Stimulated activated CD8-positive, alpha-beta memory T cell treated with anti-CD3 and anti-CD28 coated beads, Interleukin-7, amount 100 ng/mL, for 48 hours (primary cell): ENCODE data around the gene RIN3.

Experiments
- DNase-seq, 2 donors: peaks; one replicate each; pipeline ENCODE4 v3.0.0-alpha.2; 2020; ENCODE audit warnings: low read depth in 1 of 2; ENCODE audit errors: extremely low read depth in 1 of 2

Gene RIN3

DNA sequence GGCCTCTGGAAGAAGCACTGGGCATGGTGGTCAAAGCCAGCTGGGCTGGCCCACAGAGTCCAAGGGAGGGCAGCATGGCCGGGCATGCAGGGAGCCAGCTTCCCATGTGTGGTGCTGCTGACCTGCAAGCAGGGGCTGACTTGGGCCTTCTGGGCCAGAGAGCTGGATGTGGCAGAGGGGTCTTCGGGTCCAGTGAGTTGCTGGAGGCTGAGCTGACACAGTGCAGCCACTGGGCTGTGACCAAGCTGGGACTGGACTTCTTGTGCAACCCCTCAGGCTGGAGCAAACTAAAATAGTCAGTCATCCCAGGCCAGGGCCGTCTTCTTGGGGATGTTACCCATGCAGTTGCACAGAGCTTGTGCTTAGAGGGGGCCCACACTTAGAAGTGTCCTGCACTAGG lies 7.3 kb upstream of the RIN3 start:
- no peak for DNase-seq

DNA sequence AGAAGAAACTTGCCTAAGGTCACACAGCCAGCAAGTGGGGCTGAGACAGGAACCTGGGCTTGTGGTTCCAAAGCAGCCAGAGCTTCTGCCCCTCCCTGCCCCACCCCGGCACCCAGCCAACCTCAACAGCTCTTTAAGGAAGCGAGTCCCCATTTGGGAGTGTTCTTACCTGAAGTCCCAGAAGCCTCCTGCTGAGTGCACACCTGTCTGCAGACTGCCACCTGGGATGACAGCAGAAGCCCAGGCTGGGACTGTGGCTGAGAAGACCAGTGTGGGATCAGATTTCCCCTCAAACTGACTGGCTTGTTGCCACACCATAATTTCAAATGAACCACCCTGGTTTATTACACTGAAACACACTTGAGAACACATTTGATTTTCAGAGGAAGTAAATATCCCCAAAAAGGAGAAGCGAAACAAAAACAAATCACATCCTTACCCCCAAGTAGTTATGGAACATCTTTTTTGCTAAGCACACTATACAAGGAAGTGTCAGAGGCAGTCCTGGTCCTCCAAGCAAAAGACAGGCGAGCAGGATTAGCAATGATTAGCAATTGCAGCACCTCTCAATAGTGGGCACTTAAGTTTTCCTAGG lies 6.3 kb upstream of the RIN3 start:
- no peak for DNase-seq

GRCh38 chr14:92510972-92511371 lies 2.6 kb upstream of the RIN3 start:
- DNase-seq = no peak

GRCh38 chr14:92511453-92512238 lies 1.9 kb upstream of the RIN3 start:
- no peak for DNase-seq

GRCh38 chr14:92512807-92513203 lies 776 bp upstream of the RIN3 start:
- DNase-seq = no peak

DNA sequence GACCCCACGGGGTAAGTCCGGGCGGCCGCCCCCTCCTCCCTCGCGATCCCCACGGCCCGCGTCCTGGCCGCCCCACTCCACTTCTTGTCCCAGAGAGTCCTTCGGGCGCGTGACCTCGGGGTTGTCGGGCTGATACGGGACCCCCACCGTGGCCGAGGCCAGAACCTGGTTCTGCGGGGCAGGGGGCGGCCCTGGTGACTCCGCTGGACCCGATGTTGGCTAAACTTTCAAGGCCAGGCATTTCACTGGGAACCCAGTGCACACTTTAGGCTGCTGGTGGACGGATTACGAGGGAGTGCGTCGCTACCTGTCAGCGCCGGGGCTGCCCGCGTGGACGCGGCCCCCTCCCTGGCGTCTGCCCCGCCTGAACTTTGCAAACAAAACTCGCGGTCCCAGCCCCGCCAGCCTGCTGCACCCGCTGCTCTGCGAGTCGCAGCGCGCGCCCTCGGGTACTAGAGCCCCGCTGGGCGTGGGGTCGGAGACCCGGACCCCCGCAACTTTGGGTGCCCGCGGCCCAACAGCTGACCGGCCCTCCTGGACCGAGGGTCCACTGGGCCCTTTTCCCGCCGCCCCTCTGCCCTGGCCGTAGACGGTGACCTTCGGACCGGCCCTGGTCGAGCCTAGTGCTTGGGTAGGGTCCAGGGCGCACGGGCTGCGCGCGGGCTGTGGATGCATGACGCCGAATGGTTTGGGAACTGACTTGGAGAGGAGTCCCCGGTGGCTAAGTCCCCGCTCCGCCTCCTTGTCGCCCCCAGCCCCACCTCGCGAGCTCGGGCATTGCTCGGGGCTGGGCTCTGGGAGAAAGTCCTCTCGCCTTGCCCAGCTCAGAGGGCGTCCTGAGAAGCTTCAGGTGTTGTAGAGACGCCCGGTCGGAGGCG lies 624 bp downstream of the RIN3 start:
- no peak for DNase-seq

GRCh38 chr14:92514844-92515514 lies 1.4 kb downstream of the RIN3 start:
- DNase-seq = no peak

DNA sequence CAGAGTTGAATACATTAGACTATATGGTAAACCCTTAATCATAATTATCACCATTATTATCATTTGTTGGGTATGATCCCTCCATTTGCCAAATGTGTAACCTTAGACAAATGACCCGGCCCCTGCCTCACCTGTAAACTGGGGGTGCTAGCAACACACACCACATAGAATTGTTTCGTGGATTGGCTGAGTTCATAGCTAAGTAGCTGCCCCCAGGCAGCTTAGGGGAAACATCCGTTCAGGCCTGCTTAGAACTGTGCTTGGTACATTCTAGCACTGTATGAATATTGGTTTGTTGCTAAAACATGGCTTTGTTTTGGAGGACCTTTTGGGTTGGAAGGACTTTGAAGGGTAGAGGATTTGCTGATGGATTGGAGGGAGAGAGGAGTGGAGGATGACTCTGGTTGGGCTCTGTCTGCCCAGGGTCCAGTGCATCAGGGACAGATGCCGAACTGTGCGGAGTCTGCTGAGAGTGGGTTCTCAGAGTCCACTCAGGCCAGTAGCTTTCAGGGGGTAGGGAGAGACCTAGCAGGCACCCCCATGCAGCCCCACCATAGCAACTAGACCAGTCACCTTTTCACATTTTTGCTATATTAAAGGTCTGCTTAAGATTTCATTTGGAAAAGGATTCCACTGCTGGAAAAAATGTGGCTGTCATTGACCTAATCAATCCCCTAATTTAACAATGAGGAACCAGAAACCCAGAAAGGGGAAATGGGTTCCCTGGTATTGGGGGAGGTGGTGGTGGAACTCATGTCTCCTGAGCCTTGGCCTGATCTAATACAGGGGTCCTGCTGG lies 2.2 kb downstream of the RIN3 start:
- no peak for DNase-seq

DNA sequence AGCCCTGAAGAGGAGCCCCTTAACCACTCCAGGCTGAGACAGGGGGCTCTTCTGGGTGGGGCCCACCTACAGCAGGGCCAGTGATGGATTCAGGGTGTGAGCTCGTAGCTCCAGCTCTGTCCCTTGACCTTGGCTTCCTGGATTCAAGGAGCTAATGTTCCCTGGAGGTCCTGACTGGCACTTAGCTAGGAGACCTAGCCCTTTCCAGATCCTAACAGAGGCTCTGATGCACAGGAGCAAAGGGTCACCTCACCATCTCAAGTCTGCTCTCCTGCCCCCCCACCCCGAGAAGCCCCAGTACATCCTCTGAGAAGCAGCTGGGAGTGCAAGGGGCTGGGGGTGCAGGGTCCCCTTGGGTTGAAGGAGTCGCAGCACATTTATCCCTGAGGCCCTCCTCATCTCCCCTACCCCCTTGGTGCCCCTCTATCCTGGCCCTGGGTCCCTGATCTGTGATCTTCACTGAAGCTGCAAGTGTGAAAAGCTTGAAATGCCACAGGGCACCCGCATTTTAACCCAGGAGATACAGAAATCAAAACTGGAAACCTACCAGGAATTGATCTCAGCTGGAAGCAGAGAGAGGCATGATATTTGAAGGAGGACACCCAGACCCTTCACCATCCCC lies 2.9 kb downstream of the RIN3 start:
- no peak for DNase-seq

DNA sequence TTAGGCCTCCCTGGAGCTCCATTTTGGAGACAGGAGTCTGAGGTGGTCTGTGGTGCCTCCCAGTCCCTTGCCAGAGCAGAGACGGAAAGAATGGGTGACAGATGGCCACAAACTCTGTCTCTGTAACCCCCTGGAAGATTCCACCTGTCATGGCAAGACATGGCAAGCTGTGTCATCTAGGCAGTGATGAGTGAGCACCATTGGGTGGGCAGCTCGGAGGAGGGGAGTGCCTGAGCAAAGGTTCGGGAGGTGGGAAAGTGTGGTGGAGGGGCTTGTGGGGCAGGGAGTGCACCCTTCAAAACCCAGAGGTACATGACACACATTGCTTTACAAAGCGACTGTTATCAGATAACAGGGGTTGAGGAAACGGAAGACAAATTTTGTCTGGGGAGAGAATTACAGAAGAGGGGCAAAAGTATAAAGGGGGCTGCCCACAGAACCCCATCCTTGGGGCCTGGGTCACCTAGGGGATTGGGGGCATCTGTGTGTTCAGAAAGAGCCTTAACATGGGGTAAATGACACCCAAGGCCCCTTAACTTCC lies 3.5 kb downstream of the RIN3 start:
- peak in 1 of 2 donors; percentile 57 for DNase-seq

- DNase-seq = no peak
These were observed 4.2 kb downstream of the RIN3 start for GRCh38 chr14:92517761-92518160.

- DNase-seq = no peak
These were observed 5.9 kb downstream of the RIN3 start for GRCh38 chr14:92519246-92520101.

- DNase-seq = no peak
These were observed 6.8 kb downstream of the RIN3 start for GRCh38 chr14:92520102-92521057.

- no peak for DNase-seq
These were observed 7.5 kb downstream of the RIN3 start for GRCh38 chr14:92521058-92521415.

DNA sequence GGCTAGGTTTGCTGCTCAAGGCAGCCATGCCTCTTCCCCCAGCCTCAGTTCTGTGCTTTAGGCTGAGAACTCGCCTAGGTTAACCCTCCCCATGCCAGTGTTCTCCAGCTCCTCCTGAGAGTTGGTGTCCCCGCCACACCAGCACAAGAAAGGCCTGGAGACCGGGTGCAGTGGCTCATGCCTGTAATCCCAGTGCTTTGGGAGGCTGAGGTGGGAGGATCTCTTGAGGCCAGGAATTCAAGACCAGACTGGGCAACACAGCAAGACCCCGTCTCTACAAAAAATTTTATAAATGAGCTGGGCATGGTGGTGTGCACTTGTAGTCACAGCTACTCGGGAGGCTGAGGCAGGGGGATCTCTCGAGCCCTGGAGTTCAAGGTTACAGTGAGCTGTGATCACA lies 10.2 kb downstream of the RIN3 start:
- no peak for DNase-seq

DNA sequence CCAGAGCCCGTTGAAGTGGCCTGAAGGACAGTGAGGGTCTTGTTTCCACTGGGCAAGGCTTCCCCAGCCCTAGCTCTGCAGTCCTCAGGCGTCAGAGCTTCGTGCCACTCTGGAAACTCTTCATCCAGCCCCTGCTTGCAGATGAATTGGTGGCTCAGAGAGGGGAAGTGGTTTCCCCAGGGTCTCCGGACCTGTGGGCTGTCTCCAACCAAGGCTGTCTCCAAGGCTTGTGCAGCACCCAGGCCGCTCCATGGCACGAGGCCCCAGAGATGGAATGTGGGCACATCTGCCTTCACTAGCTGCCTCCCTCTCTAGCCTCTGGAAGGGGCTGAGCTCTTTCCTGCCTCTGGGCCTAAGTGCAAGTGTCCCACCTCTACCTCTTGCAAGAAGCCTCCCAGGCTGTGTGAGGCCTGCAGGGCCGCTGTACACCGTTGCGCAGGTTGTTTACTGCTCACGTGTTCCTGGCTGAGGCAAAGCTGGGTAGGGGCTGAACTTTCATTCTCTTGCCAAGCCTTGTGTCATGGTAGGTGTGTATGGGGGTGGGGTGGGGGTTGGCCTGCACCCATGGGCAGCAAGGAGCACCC lies 11.1 kb downstream of the RIN3 start:
- no peak for DNase-seq

GRCh38 chr14:92525322-92526095 lies 11.9 kb downstream of the RIN3 start:
- no peak for DNase-seq
